HEK293 (cell line): ENCODE measurements around the gene OPCML.

ENCODE experiments used
- CTCF ChIA-PET: fragments of 350-600 bp; formaldehyde crosslinking; extraction: SDS; loops from one replicate; lab custom pipeline; 2021; ENCODE audit warnings: antibody characterized with exemption; lab: Yijun Ruan, JAX
- POLR2A ChIA-PET: fragments of 300-600 bp; formaldehyde crosslinking; extraction: SDS; loops from one replicate; lab custom pipeline; 2020; ENCODE audit warnings: antibody characterized with exemption, inconsistent platforms; lab: Yijun Ruan, JAX
- H3K27ac ChIP-seq: fragments of 200-500 bp; sonication (Bioruptor generic); 2 replicates; pipeline ENCODE4 v1.5.1; 2014; ENCODE audit warnings: low read depth, low read length, control low read depth, inconsistent platforms; ENCODE audit errors: extremely low read depth
- H3K36me3 ChIP-seq, 2 experiments: fragments of 200-500 bp in 1 of 2; sonication (Bioruptor generic) in 1 of 2; 1 replicate in 1 of 2; 2 replicates in 1 of 2; pipeline ENCODE4 v1.5.1; 2014 to 2017; ENCODE audit warnings: inconsistent platforms in 2 of 2, low read length in 2 of 2; ENCODE audit not compliant: control insufficient read depth in 2 of 2, insufficient read depth in 1 of 2
- H3K4me1 ChIP-seq: fragments of 200-500 bp; sonication (Bioruptor generic); 2 replicates; pipeline ENCODE4 v1.5.1; 2014; ENCODE audit warnings: mild to moderate bottlenecking, low read length, inconsistent platforms; ENCODE audit not compliant: control insufficient read depth, insufficient read depth
- H3K4me3 ChIP-seq: 2 replicates; pipeline ENCODE4 v1.5.1; 2011; ENCODE audit warnings: low read depth, mild to moderate bottlenecking, control low read depth, low read length, moderate library complexity
- H3K9me3 ChIP-seq: fragments of 200-500 bp; sonication (Bioruptor generic); 2 replicates; pipeline ENCODE4 v1.5.1; 2014; ENCODE audit warnings: low read depth, low read length, inconsistent platforms; ENCODE audit not compliant: control insufficient read depth, insufficient read depth
- GLI4 ChIP-seq: fragments of 450-650 bp; formaldehyde crosslinking; IDR thresholded peaks from 2 replicates; pipeline ENCODE4 v1.5.1; 2016; ENCODE audit warnings: missing biosample characterization, missing genetic modification characterization
- GLIS2 ChIP-seq: fragments of 450-650 bp; formaldehyde crosslinking; IDR thresholded peaks from 2 replicates; pipeline ENCODE4 v1.5.1; 2016; ENCODE audit warnings: missing biosample characterization, missing genetic modification characterization
- KLF10 ChIP-seq: fragments of 450-650 bp; IDR thresholded peaks from 2 replicates; pipeline ENCODE4 v1.5.1; 2018; ENCODE audit warnings: missing biosample characterization, mild to moderate bottlenecking, missing genetic modification characterization
- KLF7 ChIP-seq: fragments of 450-650 bp; formaldehyde crosslinking; IDR thresholded peaks from 2 replicates; pipeline ENCODE4 v1.5.1; 2016; ENCODE audit warnings: missing biosample characterization, missing genetic modification characterization, borderline replicate concordance
- MEIS1 ChIP-seq: sonication (generic); formaldehyde crosslinking; IDR thresholded peaks from 2 replicates; pipeline ENCODE4 v1.8.1; 2022; ENCODE audit warnings: missing genetic modification reagents, mild to moderate bottlenecking, borderline replicate concordance
- SP3 ChIP-seq: fragments of 450-650 bp; formaldehyde crosslinking; IDR thresholded peaks from 2 replicates; pipeline ENCODE4 v1.5.1; 2016; ENCODE audit warnings: missing biosample characterization, missing genetic modification characterization
- ZBTB48 ChIP-seq: fragments of 450-650 bp; formaldehyde crosslinking; IDR thresholded peaks from 2 replicates; pipeline ENCODE4 v1.5.1; 2016; ENCODE audit warnings: missing biosample characterization, missing genetic modification characterization
- ZFP41 ChIP-seq: fragments of 450-650 bp; formaldehyde crosslinking; IDR thresholded peaks from 2 replicates; pipeline ENCODE4 v1.5.1; 2016; ENCODE audit warnings: missing biosample characterization, missing genetic modification characterization, borderline replicate concordance
- ZFP69B ChIP-seq: fragments of 450-650 bp; formaldehyde crosslinking; IDR thresholded peaks from 2 replicates; pipeline ENCODE4 v1.5.1; 2016; ENCODE audit warnings: missing biosample characterization, missing genetic modification characterization
- ZNF146 ChIP-seq: fragments of 450-650 bp; formaldehyde crosslinking; IDR thresholded peaks from 2 replicates; pipeline ENCODE4 v1.5.1; 2016; ENCODE audit warnings: missing biosample characterization, missing genetic modification characterization
- ZNF174 ChIP-seq: fragments of 450-650 bp; formaldehyde crosslinking; IDR thresholded peaks from 2 replicates; pipeline ENCODE4 v1.5.0; 2017; ENCODE audit warnings: missing biosample characterization, mild to moderate bottlenecking, missing genetic modification characterization
- ZNF184 ChIP-seq: fragments of 450-650 bp; IDR thresholded peaks from 2 replicates; pipeline ENCODE4 v1.5.1; 2018; ENCODE audit warnings: missing biosample characterization, mild to moderate bottlenecking, missing genetic modification characterization
- ZNF19 ChIP-seq: fragments of 450-650 bp; formaldehyde crosslinking; IDR thresholded peaks from 2 replicates; pipeline ENCODE4; 2016; ENCODE audit warnings: missing biosample characterization, missing genetic modification characterization, low read depth
- ZNF292 ChIP-seq: fragments of 450-650 bp; formaldehyde crosslinking; IDR thresholded peaks from 2 replicates; pipeline ENCODE4 v1.5.1; 2016; ENCODE audit warnings: low read depth, missing biosample characterization, missing genetic modification characterization, borderline replicate concordance
- ZNF335 ChIP-seq: fragments of 450-650 bp; formaldehyde crosslinking; conservative IDR thresholded peaks from 2 replicates; pipeline ENCODE4 v1.5.1; 2016; ENCODE audit warnings: missing biosample characterization, missing genetic modification characterization
- ZNF830 ChIP-seq: fragments of 450-650 bp; IDR thresholded peaks from 2 replicates; pipeline ENCODE4 v1.5.0; 2018; ENCODE audit warnings: missing biosample characterization, missing genetic modification characterization, low read depth, mild to moderate bottlenecking, moderate library complexity
- ZSCAN30 ChIP-seq: fragments of 450-650 bp; IDR thresholded peaks from 2 replicates; pipeline ENCODE4 v1.5.1; 2018; ENCODE audit warnings: missing biosample characterization, mild to moderate bottlenecking, missing genetic modification characterization, moderate library complexity
- TF ChIP-seq, protein P1 (sequence below): fragments of 450-650 bp; formaldehyde crosslinking; IDR thresholded peaks from 2 replicates; pipeline ENCODE4 v1.5.1; 2016; ENCODE audit warnings: missing biosample characterization, missing genetic modification characterization
- TF ChIP-seq, protein P2 (sequence below): fragments of 450-650 bp; formaldehyde crosslinking; IDR thresholded peaks from 2 replicates; pipeline ENCODE4 v1.5.1; 2016; ENCODE audit warnings: missing biosample characterization, missing genetic modification characterization
- TF ChIP-seq, protein P3 (sequence below): fragments of 450-650 bp; formaldehyde crosslinking; IDR thresholded peaks from 2 replicates; pipeline ENCODE4 v1.5.1; 2016; ENCODE audit warnings: missing biosample characterization, missing genetic modification characterization
- TF ChIP-seq, protein P4 (sequence below): fragments of 450-650 bp; formaldehyde crosslinking; IDR thresholded peaks from 2 replicates; pipeline ENCODE4 v1.5.1; 2016; ENCODE audit warnings: missing biosample characterization, missing genetic modification characterization

OPCML gene

DNA sequence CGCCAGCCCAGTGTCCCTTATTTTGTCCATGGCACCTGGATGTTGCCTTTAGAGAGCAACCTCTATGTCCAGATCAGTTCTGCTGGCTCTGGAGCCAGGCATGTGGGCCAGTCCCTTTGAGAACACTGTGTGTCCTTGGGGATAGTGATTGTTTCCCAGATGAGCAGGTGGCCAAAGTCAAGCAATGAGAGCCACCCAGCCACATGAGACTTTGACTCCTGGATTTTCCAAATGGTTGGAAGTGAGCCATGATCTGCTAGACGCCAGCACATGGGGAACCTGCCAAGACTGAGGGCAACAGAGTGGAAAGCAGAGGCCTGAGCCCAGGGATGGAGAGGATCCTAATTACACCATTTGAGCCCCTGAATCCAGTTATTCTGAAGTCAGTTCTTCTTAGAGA lies 479.8 kb downstream of the OPCML start:
- no peak overlapping the region for H3K4me3 ChIP-seq
- POLR2A ChIA-PET, result no interaction called here
- no peaks in the 10 kb centered on the region for H3K4me1 ChIP-seq
- TF ChIP-seq, protein P1, sequence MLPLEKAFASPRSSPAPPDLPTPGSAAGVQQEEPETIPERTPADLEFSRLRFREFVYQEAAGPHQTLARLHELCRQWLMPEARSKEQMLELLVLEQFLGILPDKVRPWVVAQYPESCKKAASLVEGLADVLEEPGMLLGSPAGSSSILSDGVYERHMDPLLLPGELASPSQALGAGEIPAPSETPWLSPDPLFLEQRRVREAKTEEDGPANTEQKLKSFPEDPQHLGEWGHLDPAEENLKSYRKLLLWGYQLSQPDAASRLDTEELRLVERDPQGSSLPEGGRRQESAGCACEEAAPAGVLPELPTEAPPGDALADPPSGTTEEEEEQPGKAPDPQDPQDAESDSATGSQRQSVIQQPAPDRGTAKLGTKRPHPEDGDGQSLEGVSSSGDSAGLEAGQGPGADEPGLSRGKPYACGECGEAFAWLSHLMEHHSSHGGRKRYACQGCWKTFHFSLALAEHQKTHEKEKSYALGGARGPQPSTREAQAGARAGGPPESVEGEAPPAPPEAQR (tag by site-specific recombination), result no peak
- TF ChIP-seq ZFP41 (no peak), ZNF335 (tag by site-specific recombination) (no peak), GLIS2 (tag by site-specific recombination) (no peak), ZFP69B (tag by site-specific recombination) (no peak)
- TF ChIP-seq, protein P2, sequence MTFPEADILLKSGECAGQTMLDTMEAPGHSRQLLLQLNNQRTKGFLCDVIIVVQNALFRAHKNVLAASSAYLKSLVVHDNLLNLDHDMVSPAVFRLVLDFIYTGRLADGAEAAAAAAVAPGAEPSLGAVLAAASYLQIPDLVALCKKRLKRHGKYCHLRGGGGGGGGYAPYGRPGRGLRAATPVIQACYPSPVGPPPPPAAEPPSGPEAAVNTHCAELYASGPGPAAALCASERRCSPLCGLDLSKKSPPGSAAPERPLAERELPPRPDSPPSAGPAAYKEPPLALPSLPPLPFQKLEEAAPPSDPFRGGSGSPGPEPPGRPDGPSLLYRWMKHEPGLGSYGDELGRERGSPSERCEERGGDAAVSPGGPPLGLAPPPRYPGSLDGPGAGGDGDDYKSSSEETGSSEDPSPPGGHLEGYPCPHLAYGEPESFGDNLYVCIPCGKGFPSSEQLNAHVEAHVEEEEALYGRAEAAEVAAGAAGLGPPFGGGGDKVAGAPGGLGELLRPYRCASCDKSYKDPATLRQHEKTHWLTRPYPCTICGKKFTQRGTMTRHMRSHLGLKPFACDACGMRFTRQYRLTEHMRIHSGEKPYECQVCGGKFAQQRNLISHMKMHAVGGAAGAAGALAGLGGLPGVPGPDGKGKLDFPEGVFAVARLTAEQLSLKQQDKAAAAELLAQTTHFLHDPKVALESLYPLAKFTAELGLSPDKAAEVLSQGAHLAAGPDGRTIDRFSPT (tag by site-specific recombination), result no peak
- CTCF ChIA-PET, result interaction anchor here (0.7 kb wide), 1 partner anchor 710 kb away, joined by 3 read pairs; no protein-coding TSS in a partner anchor
- H3K27ac ChIP-seq, result no peak overlapping the region
- H3K36me3 ChIP-seq, result no peaks in the 10 kb centered on the region
- H3K9me3 ChIP-seq, result no peaks in the 10 kb centered on the region

DNA sequence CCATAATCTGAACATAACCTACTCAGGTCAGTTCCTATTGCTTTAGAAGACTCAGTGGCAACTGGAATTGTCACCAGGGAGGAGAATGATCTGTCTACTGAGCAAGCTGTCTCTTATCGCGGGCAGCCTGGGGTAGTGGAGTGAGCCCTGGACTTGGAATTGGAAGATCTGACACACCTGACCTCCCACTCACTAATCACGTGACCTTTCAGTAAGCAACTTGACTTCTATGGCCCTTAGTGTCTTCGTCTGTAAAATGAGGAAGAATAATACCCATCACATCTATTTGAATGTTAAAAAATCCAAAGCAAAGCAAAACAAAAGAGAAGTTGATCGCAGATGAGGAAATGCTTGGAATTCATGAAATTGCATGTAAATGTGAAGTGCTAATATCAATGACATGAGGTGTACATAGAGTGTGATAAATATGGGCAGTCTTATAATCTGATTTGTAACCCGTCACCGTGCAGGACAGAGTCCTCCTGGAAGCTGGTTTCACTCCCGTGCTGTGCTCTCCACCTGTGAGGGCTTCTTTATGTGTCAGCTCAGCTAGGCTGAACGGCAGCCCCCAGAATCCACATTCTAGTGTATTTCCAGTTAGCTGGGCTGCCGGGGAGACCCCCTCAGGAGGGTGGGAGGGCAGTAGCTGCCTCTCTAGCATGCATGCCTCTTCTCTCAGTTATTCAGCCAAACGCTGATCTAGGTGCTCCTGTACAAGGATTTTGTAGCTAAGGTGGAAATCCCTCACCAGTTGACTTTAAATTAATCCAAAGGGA lies 482.9 kb downstream of the OPCML start:
- Histone ChIP-seq H3K27ac (no peak overlapping the region), H3K36me3 (no peaks in the 10 kb centered on the region), H3K9me3 (no peaks in the 10 kb centered on the region), H3K4me3 (no peak overlapping the region), H3K4me1 (no peaks in the 10 kb centered on the region)
- POLR2A ChIA-PET, result no interaction called here
- TF ChIP-seq, protein P3, sequence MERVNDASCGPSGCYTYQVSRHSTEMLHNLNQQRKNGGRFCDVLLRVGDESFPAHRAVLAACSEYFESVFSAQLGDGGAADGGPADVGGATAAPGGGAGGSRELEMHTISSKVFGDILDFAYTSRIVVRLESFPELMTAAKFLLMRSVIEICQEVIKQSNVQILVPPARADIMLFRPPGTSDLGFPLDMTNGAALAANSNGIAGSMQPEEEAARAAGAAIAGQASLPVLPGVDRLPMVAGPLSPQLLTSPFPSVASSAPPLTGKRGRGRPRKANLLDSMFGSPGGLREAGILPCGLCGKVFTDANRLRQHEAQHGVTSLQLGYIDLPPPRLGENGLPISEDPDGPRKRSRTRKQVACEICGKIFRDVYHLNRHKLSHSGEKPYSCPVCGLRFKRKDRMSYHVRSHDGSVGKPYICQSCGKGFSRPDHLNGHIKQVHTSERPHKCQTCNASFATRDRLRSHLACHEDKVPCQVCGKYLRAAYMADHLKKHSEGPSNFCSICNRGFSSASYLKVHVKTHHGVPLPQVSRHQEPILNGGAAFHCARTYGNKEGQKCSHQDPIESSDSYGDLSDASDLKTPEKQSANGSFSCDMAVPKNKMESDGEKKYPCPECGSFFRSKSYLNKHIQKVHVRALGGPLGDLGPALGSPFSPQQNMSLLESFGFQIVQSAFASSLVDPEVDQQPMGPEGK (tag by site-specific recombination), result no peak
- TF ChIP-seq KLF7 (tag by site-specific recombination) (no peak), KLF10 (tag by site-specific recombination) (no peak), ZNF184 (tag by site-specific recombination) (no peak)
- TF ChIP-seq, protein P1 (tag by site-specific recombination), result no peak
- CTCF ChIA-PET, result interaction anchor here (0.6 kb wide), 1 partner anchor 1469 kb away, joined by 3 read pairs; no protein-coding TSS in a partner anchor

DNA sequence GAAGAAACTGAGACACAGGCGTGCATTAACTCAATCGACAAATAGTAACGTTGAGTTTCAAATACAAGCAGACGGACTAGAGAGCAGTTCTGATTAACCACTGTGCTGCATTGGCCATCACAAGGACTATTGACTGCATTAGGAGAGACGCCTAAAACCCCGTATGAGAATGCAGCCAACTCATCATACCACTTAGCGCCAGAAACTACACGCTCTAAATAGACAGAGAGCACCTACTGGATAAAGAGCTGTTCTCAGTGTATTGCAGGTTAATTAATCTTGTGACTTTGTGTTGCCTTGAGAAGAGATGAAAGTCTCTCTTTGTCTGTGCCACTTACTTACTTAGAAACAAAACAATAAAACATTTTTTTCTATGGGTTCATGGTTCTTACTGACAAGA lies 484.0 kb downstream of the OPCML start:
- H3K4me3 ChIP-seq, result no peak overlapping the region
- no peaks in the 10 kb centered on the region for H3K4me1 ChIP-seq
- CTCF ChIA-PET, result no interaction called here
- H3K36me3 ChIP-seq, result no peaks in the 10 kb centered on the region
- no peak overlapping the region for H3K27ac ChIP-seq
- POLR2A ChIA-PET, result no interaction called here
- H3K9me3 ChIP-seq, result no peaks in the 10 kb centered on the region
- TF ChIP-seq, protein P4, sequence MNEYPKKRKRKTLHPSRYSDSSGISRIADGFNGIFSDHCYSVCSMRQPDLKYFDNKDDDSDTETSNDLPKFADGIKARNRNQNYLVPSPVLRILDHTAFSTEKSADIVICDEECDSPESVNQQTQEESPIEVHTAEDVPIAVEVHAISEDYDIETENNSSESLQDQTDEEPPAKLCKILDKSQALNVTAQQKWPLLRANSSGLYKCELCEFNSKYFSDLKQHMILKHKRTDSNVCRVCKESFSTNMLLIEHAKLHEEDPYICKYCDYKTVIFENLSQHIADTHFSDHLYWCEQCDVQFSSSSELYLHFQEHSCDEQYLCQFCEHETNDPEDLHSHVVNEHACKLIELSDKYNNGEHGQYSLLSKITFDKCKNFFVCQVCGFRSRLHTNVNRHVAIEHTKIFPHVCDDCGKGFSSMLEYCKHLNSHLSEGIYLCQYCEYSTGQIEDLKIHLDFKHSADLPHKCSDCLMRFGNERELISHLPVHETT (tag by site-specific recombination), result no peak
- TF ChIP-seq SP3 (tag by site-specific recombination) (no peak), ZBTB48 (tag by site-specific recombination) (no peak), MEIS1 (no peak), ZNF19 (tag by site-specific recombination) (no peak), ZNF292 (tag by site-specific recombination) (no peak), ZSCAN30 (no peak), ZNF830 (tag by site-specific recombination) (no peak), ZNF174 (tag by site-specific recombination) (no peak), GLI4 (no peak), ZNF146 (tag by site-specific recombination) (no peak)
